Measurements from ENCODE around the gene HARBI1. TPM values are rescaled to one million over a fixed set of nuclear protein-coding genes. Genes with fewer than 3 reads are reported as not detected.

HARBI1 gene
- total and polyA plus RNA-seq, 10 of the 15 experiments (the other 5 are each of a cell fraction or from before 2014, with no cell fraction given) = 3.6 to 8.4 (median 5.2) TPM

DNA sequence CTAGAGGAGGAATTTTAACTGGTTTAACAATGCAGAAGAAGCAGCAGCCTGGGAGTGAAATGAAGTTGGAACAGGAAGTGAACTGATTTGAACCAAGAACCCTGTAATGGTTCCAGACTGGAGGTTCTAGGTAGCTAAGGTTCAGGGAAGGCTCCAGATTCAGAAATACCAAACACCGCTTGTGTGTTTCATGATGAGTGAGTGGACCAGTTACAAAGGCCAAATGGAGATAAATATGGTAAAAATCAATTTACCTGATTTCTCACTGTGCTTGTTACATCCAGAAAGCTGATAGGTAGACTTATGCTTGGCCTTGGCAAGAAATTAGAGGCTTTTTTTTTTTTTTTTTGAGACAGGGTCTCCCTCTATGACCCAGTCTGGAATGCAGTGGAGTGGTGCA, 13.2 kb upstream of the HARBI1 start:
- WGBS (ENCODE audit: insufficient coverage, insufficient replicate concordance, low lambda C conversion rate, missing lambda C conversion rate) = 100% methylated on average over 1 of the region's 1 CpG
- FAIRE-seq = no peak
- Histone ChIP-seq H3K36me3 (ENCODE audit: control insufficient read depth in 2 of 2, insufficient read depth in 2 of 2, low read length in 1 of 2) (peaks cover 0 to 5% of the 10 kb centered on the region in 2 experiments; a peak in 2 of 4 replicates), H3K9me3 (replicated peaks; ENCODE audit: control insufficient read depth, insufficient read depth, low read length) (no peaks in the 10 kb centered on the region), H3K79me2 (ENCODE audit: control insufficient read depth, insufficient read depth, low read length) (no peaks in the 10 kb centered on the region), H3K27me3 (replicated peaks in 1 of 2; ENCODE audit: control insufficient read depth in 2 of 2, insufficient read depth in 2 of 2, low read length in 1 of 2) (no peaks in the 10 kb centered on the region), H4K20me1 (ENCODE audit: control insufficient read depth, insufficient read depth) (no peaks in the 10 kb centered on the region), H2AFZ (ENCODE audit: control insufficient read depth, low read depth, low read length) (no peak overlapping the region), H3K9ac (ENCODE audit: control insufficient read depth, insufficient read depth, low read length) (no peak overlapping the region), H3K4me3 (no peak overlapping the region), H3K4me2 (ENCODE audit: control insufficient read depth, insufficient read depth) (no peak overlapping the region), H3K4me1 (ENCODE audit: control insufficient read depth, insufficient read depth, low read length) (no peaks in the 10 kb centered on the region), H3K27ac (ENCODE audit: control insufficient read depth, insufficient read depth) (no peak overlapping the region)
- ChIA-PET POLR2A (interaction anchor here (0.6 to 1.3 kb wide), 3 partner anchors 12 to 447 kb away, joined by 3 to 4 read pairs (median 4); partner anchors contain the start of genes ATG13 and HARBI1), CTCF (interaction anchor here (4.0 kb wide), 1 partner anchor 12 kb away, joined by 19 read pairs; the partner anchor contains the start of genes ATG13 and HARBI1), RAD21 (ENCODE audit: unreplicated experiment) (no interaction called here), SMC1A (ENCODE audit: uncharacterized antibody, unreplicated experiment) (interaction anchor here (1.1 to 1.3 kb wide), 2 partner anchors 13 to 19 kb away, joined by 3 read pairs; partner anchors contain the start of gene ATG13)
- in situ Hi-C loops (cut with MboI) = no loop called here
- no peak for ATAC-seq
- TSS peak; percentile 49 for BruUV-seq (replicated peaks)
- DNase-seq (ENCODE audit: low read depth, low spot score) = no peak
- intact Hi-C loops (cut with micrococcal nuclease; ENCODE audit: unreplicated experiment) = no loop called here
- TF ChIP-seq JUNB (IDR thresholded peaks at IDR 0.05) = no peak
- TF ChIP-seq FOS (IDR thresholded peaks at IDR 0.05; ENCODE audit: borderline replicate concordance, extremely low read depth, insufficient read length) = no peak
- TF ChIP-seq E2F4 (IDR thresholded peaks at IDR 0.05; ENCODE audit: low read depth, low read length) = no peak
- no peak for TF ChIP-seq MEF2B (IDR thresholded peaks at IDR 0.05; ENCODE audit: partially characterized antibody, poor library complexity, severe bottlenecking)
- no peak for TF ChIP-seq WRNIP1 (IDR thresholded peaks at IDR 0.05; ENCODE audit: borderline replicate concordance, low read depth, low read length)
- TF ChIP-seq, protein P1, sequence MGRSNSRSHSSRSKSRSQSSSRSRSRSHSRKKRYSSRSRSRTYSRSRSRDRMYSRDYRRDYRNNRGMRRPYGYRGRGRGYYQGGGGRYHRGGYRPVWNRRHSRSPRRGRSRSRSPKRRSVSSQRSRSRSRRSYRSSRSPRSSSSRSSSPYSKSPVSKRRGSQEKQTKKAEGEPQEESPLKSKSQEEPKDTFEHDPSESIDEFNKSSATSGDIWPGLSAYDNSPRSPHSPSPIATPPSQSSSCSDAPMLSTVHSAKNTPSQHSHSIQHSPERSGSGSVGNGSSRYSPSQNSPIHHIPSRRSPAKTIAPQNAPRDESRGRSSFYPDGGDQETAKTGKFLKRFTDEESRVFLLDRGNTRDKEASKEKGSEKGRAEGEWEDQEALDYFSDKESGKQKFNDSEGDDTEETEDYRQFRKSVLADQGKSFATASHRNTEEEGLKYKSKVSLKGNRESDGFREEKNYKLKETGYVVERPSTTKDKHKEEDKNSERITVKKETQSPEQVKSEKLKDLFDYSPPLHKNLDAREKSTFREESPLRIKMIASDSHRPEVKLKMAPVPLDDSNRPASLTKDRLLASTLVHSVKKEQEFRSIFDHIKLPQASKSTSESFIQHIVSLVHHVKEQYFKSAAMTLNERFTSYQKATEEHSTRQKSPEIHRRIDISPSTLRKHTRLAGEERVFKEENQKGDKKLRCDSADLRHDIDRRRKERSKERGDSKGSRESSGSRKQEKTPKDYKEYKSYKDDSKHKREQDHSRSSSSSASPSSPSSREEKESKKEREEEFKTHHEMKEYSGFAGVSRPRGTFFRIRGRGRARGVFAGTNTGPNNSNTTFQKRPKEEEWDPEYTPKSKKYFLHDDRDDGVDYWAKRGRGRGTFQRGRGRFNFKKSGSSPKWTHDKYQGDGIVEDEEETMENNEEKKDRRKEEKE (IDR thresholded peaks at IDR 0.05) = no peak
- TF ChIP-seq, protein P2, sequence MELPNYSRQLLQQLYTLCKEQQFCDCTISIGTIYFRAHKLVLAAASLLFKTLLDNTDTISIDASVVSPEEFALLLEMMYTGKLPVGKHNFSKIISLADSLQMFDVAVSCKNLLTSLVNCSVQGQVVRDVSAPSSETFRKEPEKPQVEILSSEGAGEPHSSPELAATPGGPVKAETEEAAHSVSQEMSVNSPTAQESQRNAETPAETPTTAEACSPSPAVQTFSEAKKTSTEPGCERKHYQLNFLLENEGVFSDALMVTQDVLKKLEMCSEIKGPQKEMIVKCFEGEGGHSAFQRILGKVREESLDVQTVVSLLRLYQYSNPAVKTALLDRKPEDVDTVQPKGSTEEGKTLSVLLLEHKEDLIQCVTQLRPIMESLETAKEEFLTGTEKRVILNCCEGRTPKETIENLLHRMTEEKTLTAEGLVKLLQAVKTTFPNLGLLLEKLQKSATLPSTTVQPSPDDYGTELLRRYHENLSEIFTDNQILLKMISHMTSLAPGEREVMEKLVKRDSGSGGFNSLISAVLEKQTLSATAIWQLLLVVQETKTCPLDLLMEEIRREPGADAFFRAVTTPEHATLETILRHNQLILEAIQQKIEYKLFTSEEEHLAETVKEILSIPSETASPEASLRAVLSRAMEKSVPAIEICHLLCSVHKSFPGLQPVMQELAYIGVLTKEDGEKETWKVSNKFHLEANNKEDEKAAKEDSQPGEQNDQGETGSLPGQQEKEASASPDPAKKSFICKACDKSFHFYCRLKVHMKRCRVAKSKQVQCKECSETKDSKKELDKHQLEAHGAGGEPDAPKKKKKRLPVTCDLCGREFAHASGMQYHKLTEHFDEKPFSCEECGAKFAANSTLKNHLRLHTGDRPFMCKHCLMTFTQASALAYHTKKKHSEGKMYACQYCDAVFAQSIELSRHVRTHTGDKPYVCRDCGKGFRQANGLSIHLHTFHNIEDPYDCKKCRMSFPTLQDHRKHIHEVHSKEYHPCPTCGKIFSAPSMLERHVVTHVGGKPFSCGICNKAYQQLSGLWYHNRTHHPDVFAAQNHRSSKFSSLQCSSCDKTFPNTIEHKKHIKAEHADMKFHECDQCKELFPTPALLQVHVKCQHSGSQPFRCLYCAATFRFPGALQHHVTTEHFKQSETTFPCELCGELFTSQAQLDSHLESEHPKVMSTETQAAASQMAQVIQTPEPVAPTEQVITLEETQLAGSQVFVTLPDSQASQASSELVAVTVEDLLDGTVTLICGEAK (IDR thresholded peaks at IDR 0.05; ENCODE audit: borderline replicate concordance) = no peak
- TF ChIP-seq RCOR1 (conservative IDR thresholded peaks at IDR 0.05; ENCODE audit: low read depth, low read length) = no peak
- no peak for TF ChIP-seq ZNF24 (IDR thresholded peaks at IDR 0.05)
- TF ChIP-seq PRDM15 (CRISPR knock-in tag; IDR thresholded peaks at IDR 0.05) = no peak
